DND-41 (cell line): ENCODE measurements around the gene GRM5.
"Not testable (repeated sequence)": the region's sequence is repeated elsewhere in the genome, so short reads cannot be mapped to it uniquely, and the experiment has no call there.

Experiments
- ATAC-seq: fragments of 200-7000 bp; cut with Tn5 transposase; 3 replicates; pipeline ENCODE4 v1.9.1; 2021; ENCODE audit warnings: low read depth; ENCODE audit not compliant: insufficient read depth
- DNase-seq: peaks from one replicate; pipeline ENCODE4 v3.0.0-alpha.2; 2020
- H2AFZ ChIP-seq: 2 replicates; pipeline ENCODE4 v1.6.0; 2012; ENCODE audit warnings: low read depth, low read length
- H3K27ac ChIP-seq: 2 replicates; pipeline ENCODE4 v1.5.1; 2012; ENCODE audit warnings: low read length, inconsistent platforms
- H3K27me3 ChIP-seq: fragments of 200-600 bp; sonication (generic); 2 replicates; pipeline ENCODE4 v1.6.0; 2012; ENCODE audit warnings: low read length, mild to moderate bottlenecking, inconsistent platforms; ENCODE audit not compliant: insufficient read depth, poor library complexity
- H3K36me3 ChIP-seq: 2 replicates; pipeline ENCODE4 v1.5.1; 2012; ENCODE audit warnings: low read length, inconsistent platforms; ENCODE audit not compliant: insufficient read depth
- H3K4me1 ChIP-seq: 2 replicates; pipeline ENCODE4 v1.5.1; 2012; ENCODE audit warnings: mild to moderate bottlenecking, low read length; ENCODE audit not compliant: insufficient read depth
- H3K4me2 ChIP-seq: 2 replicates; pipeline ENCODE4 v1.6.0; 2012; ENCODE audit warnings: mild to moderate bottlenecking, moderate library complexity, low read length, inconsistent platforms; ENCODE audit not compliant: insufficient read depth
- H3K4me3 ChIP-seq, 2 experiments: fragments of 200-600 bp in 1 of 2; shearing (Covaris generic) in 1 of 2; 2 replicates each; pipeline ENCODE4 v1.5.1; 2012 to 2016; ENCODE audit warnings: inconsistent platforms in 2 of 2, low read length in 2 of 2, mild to moderate bottlenecking in 2 of 2, low read depth in 1 of 2, moderate library complexity in 1 of 2
- H3K79me2 ChIP-seq: 2 replicates; pipeline ENCODE4 v1.6.0; 2012; ENCODE audit warnings: low read length, inconsistent platforms; ENCODE audit not compliant: insufficient read depth
- H3K9ac ChIP-seq: 2 replicates; pipeline ENCODE4 v1.6.0; 2012; ENCODE audit warnings: low read depth, mild to moderate bottlenecking, inconsistent platforms, low read length, moderate library complexity
- H3K9me3 ChIP-seq: 2 replicates; pipeline ENCODE4 v1.5.1; 2012; ENCODE audit warnings: low read length, moderate library complexity, mild to moderate bottlenecking, inconsistent platforms; ENCODE audit not compliant: insufficient read depth, severe bottlenecking
- H4K20me1 ChIP-seq: 2 replicates; pipeline ENCODE4 v1.6.0; 2012; ENCODE audit warnings: low read length; ENCODE audit not compliant: insufficient read depth
- EZH2 ChIP-seq: IDR thresholded peaks from 3 replicates; pipeline ENCODE4 v1.6.1; 2012; ENCODE audit warnings: borderline replicate concordance, low read depth, mild to moderate bottlenecking, moderate library complexity, low read length, inconsistent platforms; ENCODE audit not compliant: severe bottlenecking
- TF ChIP-seq, protein P1 (sequence below): IDR thresholded peaks from 2 replicates; pipeline ENCODE4 v1.5.1; 2012; ENCODE audit warnings: borderline replicate concordance, low read length, moderate library complexity, mild to moderate bottlenecking; ENCODE audit not compliant: poor library complexity, severe bottlenecking; ENCODE audit errors: extremely low read depth

The GRM5 gene

GRCh38 chr11:89067264-89067663 lies 1.5 kb upstream of the GRM5 start:
- no peaks in the 10 kb centered on the region for H3K27me3 ChIP-seq
- DNase-seq (no peak), ATAC-seq (no peak)
- H3K4me1 ChIP-seq, result no peaks in the 10 kb centered on the region
- no peaks in the 10 kb centered on the region for H4K20me1 ChIP-seq
- TF ChIP-seq, protein P1, sequence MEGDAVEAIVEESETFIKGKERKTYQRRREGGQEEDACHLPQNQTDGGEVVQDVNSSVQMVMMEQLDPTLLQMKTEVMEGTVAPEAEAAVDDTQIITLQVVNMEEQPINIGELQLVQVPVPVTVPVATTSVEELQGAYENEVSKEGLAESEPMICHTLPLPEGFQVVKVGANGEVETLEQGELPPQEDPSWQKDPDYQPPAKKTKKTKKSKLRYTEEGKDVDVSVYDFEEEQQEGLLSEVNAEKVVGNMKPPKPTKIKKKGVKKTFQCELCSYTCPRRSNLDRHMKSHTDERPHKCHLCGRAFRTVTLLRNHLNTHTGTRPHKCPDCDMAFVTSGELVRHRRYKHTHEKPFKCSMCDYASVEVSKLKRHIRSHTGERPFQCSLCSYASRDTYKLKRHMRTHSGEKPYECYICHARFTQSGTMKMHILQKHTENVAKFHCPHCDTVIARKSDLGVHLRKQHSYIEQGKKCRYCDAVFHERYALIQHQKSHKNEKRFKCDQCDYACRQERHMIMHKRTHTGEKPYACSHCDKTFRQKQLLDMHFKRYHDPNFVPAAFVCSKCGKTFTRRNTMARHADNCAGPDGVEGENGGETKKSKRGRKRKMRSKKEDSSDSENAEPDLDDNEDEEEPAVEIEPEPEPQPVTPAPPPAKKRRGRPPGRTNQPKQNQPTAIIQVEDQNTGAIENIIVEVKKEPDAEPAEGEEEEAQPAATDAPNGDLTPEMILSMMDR, result no peak
- no peak for TF ChIP-seq EZH2
- H3K9ac ChIP-seq, result no peak overlapping the region
- H3K4me3 ChIP-seq, result no peak overlapping the region
- no peaks in the 10 kb centered on the region for H3K9me3 ChIP-seq
- H3K4me2 ChIP-seq, result no peak overlapping the region
- H3K79me2 ChIP-seq, result no peaks in the 10 kb centered on the region
- no peak overlapping the region for H2AFZ ChIP-seq
- no peak overlapping the region for H3K27ac ChIP-seq
- H3K36me3 ChIP-seq, result no peaks in the 10 kb centered on the region

DNA sequence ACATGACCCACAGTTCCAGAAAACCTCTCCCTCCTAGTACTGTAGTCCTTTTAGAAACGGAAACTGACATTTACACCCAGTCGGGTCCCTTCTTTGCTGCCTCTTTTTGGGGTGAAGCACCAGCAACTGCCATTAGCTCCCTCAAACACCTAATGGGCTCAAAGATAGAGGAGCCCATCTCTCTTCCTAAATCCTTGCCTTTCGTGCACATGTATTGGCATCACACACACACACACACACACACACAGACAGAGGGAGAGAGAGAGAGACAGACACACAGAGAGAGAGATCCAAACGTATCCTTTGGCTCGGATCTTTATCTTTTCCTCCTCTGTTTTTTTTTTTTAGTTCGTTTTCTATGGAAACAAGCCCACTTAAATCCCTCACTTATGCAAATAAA lies 716 bp downstream of the GRM5 start:
- TF ChIP-seq, protein P1, result no peak
- TF ChIP-seq EZH2, result no peak
- no peak overlapping the region for H3K4me3 ChIP-seq
- DNase-seq, result no peak
- no peaks in the 10 kb centered on the region for H3K27me3 ChIP-seq
- ATAC-seq, result no peak
- no peaks in the 10 kb centered on the region for H3K79me2 ChIP-seq
- no peak overlapping the region for H3K27ac ChIP-seq
- H3K4me2 ChIP-seq, result no peak overlapping the region
- no peaks in the 10 kb centered on the region for H4K20me1 ChIP-seq
- no peak overlapping the region for H3K9ac ChIP-seq
- no peak overlapping the region for H2AFZ ChIP-seq
- no peaks in the 10 kb centered on the region for H3K9me3 ChIP-seq
- no peaks in the 10 kb centered on the region for H3K4me1 ChIP-seq
- no peaks in the 10 kb centered on the region for H3K36me3 ChIP-seq

GRCh38 chr11:89063481-89063951 lies 2.3 kb downstream of the GRM5 start:
- H2AFZ ChIP-seq, DNase-seq, H3K27me3 ChIP-seq, H3K79me2 ChIP-seq, ATAC-seq, H3K4me3 ChIP-seq, H3K9ac ChIP-seq, H4K20me1 ChIP-seq, H3K27ac ChIP-seq, H3K4me2 ChIP-seq, H3K36me3 ChIP-seq, H3K9me3 ChIP-seq, H3K4me1 ChIP-seq: not testable (repeated sequence)

DNA sequence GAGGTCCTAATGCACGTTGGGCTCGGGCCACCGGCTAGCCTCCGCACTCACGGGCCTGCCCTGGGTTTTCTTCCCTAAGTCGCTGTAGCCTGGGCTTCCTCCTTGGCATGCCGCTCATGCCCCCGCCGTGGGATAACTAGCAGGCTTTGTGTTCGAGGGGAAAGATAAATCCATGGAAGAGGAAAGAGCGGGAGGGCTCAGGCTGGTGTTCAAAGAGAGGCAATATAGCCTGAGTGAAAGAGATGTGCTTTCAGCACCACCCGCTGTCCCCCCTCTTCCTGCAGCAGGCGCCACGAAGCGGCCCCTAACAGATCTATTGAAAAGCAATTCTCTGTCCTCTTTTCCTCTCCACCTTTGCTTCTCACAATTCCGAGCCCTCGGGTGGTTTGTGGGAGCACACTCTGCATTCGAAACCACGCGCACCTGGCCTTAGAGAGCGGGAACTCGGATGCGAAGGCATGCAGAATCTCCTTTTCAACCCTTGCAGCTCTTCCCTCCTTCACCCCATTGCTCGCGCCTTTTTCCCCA lies 2.9 kb downstream of the GRM5 start:
- H3K4me2 ChIP-seq, H4K20me1 ChIP-seq, H3K4me3 ChIP-seq, H3K27ac ChIP-seq, H3K27me3 ChIP-seq, H2AFZ ChIP-seq, H3K9ac ChIP-seq, H3K9me3 ChIP-seq, H3K36me3 ChIP-seq, H3K4me1 ChIP-seq, H3K79me2 ChIP-seq: not testable (repeated sequence)
- DNase-seq, result peak; percentile 16
- peak; percentile 75 for ATAC-seq

DNA sequence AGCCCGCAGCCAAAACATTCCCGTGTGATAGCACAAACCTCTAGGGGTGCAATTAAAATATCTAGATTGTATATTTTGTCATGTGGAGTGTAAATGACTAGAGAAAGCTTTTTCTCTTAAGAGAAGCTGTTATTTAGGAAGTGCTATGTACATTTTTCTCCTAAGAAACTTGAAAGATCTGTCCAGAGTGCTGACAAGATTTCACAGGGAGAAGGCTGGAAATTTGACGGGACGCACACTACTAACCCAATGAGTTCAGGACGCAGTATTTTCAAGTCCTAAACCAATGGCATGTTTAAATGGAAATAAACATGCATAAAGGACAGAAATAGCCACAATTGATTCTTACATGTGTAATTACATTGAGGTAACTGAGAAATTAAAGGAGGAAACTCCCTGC lies 3.9 kb downstream of the GRM5 start:
- H3K4me3 ChIP-seq, H3K9ac ChIP-seq, H4K20me1 ChIP-seq, H2AFZ ChIP-seq, H3K27ac ChIP-seq, H3K4me2 ChIP-seq, DNase-seq, H3K4me1 ChIP-seq, ATAC-seq, H3K9me3 ChIP-seq, H3K79me2 ChIP-seq, H3K36me3 ChIP-seq, H3K27me3 ChIP-seq: not testable (repeated sequence)

DNA sequence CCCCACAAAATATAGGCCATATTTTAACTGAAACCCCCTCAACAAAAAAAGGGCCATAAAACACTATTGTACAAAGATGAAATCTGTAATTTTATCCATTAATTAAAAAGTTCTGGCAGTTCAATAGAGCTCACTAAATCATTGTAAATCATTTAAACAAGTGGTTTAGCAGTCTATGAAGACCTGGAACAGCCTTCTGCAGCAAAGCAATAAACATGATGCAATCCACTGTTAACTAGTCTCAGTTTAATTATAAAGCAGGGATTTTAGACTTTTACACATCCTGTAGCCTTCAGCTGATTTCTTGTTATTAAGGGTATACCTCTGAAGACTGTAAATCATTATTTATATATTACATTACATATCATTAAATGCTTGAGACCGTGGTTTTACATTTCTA lies 8.4 kb downstream of the GRM5 start:
- not testable (repeated sequence) for H3K27me3 ChIP-seq, H3K27ac ChIP-seq, DNase-seq, H3K36me3 ChIP-seq, H3K4me2 ChIP-seq, H3K4me1 ChIP-seq, H3K9ac ChIP-seq, H4K20me1 ChIP-seq, H3K9me3 ChIP-seq, H3K79me2 ChIP-seq, H3K4me3 ChIP-seq, H2AFZ ChIP-seq, ATAC-seq
